MM.1S (cell line): ENCODE data around the gene AUH.

Source experiments
- DNase-seq: peaks from one replicate; pipeline ENCODE4 v3.0.0-alpha.2; 2015
- H2AFZ ChIP-seq: fragments of 300-600 bp; sonication (generic); 2 replicates; pipeline ENCODE4 v1.6.0; 2016; ENCODE audit warnings: antibody characterized with exemption, low read length
- H3F3A ChIP-seq: fragments of 300-600 bp; sonication (generic); 2 replicates; pipeline ENCODE4 v1.6.1; 2016; ENCODE audit warnings: mild to moderate bottlenecking, antibody characterized with exemption, low read length, moderate library complexity, mixed read lengths; ENCODE audit not compliant: insufficient read depth
- H3K27ac ChIP-seq: fragments of 300-600 bp; sonication (generic); 2 replicates; pipeline ENCODE4 v1.5.1; 2016; ENCODE audit warnings: mild to moderate bottlenecking, low read length
- H3K27me3 ChIP-seq: fragments of 300-600 bp; sonication (generic); replicated peaks from 2 replicates; pipeline ENCODE4 v1.6.0; 2016; ENCODE audit warnings: low read length; ENCODE audit not compliant: insufficient read depth
- H3K36me3 ChIP-seq: fragments of 300-600 bp; sonication (generic); replicated peaks from 2 replicates; pipeline ENCODE4 v1.6.1; 2016; ENCODE audit warnings: mild to moderate bottlenecking, low read length, mixed read lengths; ENCODE audit not compliant: insufficient read depth
- H3K4me1 ChIP-seq: fragments of 300-600 bp; sonication (generic); 2 replicates; pipeline ENCODE4 v1.6.1; 2016; ENCODE audit warnings: low read length, mixed read lengths
- H3K4me2 ChIP-seq: fragments of 300-600 bp; sonication (generic); 2 replicates; pipeline ENCODE4 v1.6.0; 2016; ENCODE audit warnings: low read depth, low read length
- H3K4me3 ChIP-seq: fragments of 300-600 bp; sonication (generic); 2 replicates; pipeline ENCODE4 v1.5.1; 2016; ENCODE audit warnings: low read length, mixed read lengths
- H3K79me2 ChIP-seq: fragments of 300-600 bp; sonication (generic); 2 replicates; pipeline ENCODE4 v1.6.1; 2016; ENCODE audit warnings: mixed run types, low read length, mixed read lengths
- H3K9ac ChIP-seq: fragments of 300-600 bp; sonication (generic); 2 replicates; pipeline ENCODE4 v1.6.1; 2016; ENCODE audit warnings: low read length, mixed read lengths
- H3K9me2 ChIP-seq: fragments of 300-600 bp; sonication (generic); replicated peaks from 2 replicates; pipeline ENCODE4 v1.6.1; 2016; ENCODE audit warnings: mild to moderate bottlenecking, low read length, mixed read lengths; ENCODE audit not compliant: insufficient read depth
- H3K9me3 ChIP-seq: fragments of 300-600 bp; sonication (generic); replicated peaks from 2 replicates; pipeline ENCODE4 v1.6.1; 2016; ENCODE audit warnings: mild to moderate bottlenecking, low read length, mixed read lengths; ENCODE audit not compliant: insufficient read depth
- H4K20me1 ChIP-seq: fragments of 300-600 bp; sonication (generic); 2 replicates; pipeline ENCODE4 v1.6.1; 2016; ENCODE audit warnings: mild to moderate bottlenecking, low read length, moderate library complexity, mixed read lengths; ENCODE audit not compliant: insufficient read depth
- CTCF ChIP-seq: fragments of 300-600 bp; sonication (generic); IDR thresholded peaks from 2 replicates; pipeline ENCODE4 v1.5.1; 2016; ENCODE audit warnings: antibody characterized with exemption, low read length, mixed read lengths
- EZH2 ChIP-seq: fragments of 300-600 bp; sonication (generic); optimal IDR thresholded peaks from 2 replicates; pipeline ENCODE3; 2017; ENCODE audit warnings: low read depth, mild to moderate bottlenecking, antibody characterized with exemption, low read length, mixed read lengths
- EZH2phosphoT487 ChIP-seq: fragments of 300-600 bp; sonication (generic); IDR thresholded peaks from 2 replicates; pipeline ENCODE4 v1.6.1; 2018; ENCODE audit warnings: antibody characterized with exemption, low read length

AUH gene

DNA sequence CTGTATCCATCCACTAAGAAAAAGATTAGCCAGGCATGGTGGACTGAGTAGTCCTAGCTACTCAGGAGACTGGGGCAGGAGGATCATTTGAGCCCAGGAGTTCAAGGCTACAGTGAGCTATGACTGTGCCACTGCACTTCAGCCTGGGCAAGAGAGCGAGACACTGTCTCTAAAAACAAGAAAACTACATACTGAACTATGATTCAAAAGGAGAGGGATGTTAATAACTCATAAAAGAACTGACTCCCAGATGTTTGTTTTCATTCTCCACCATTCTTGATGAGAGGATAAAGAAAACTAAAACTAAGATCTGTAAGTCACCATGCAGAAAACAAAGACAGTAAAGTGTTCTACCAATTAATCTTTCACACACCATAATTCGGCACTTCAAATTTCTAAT lies 53.5 kb downstream of the AUH start:
- Histone ChIP-seq H3K27me3 (no peaks in the 10 kb centered on the region), H3K9ac (no peak overlapping the region), H3K4me3 (no peak overlapping the region), H3K4me2 (no peak overlapping the region), H3K9me2 (no peaks in the 10 kb centered on the region), H3K27ac (no peak overlapping the region), H3K9me3 (no peaks in the 10 kb centered on the region), H3F3A (no peaks in the 10 kb centered on the region), H3K36me3 (no peaks in the 10 kb centered on the region), H3K4me1 (no peaks in the 10 kb centered on the region), H3K79me2 (peaks cover 3% of the 10 kb centered on the region; the same call in 1 of the 2 replicates), H4K20me1 (no peaks in the 10 kb centered on the region), H2AFZ (no peak overlapping the region)
- no peak for DNase-seq
- TF ChIP-seq EZH2: no peak
- no peak for TF ChIP-seq EZH2phosphoT487
- no peak for TF ChIP-seq CTCF

DNA sequence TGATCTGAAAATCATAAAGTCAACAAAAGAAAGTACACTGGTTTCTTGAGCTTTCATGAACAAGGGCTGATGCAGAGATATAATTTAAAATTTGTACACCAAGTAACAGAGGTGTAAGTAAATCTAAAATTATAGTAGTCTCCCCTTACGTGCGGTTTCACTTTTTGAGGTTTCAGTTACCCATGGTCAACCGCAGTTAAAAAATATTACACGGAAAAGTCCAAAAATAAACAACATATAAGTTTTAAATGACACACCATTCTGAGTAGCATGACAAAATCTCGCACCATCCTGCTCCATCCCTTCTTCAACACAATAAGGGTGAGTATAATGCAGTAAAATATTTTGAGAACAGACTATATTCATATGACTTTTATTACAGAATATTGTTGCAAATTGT lies 54.4 kb downstream of the AUH start:
- Histone ChIP-seq H3K9ac (no peak overlapping the region), H2AFZ (no peak overlapping the region), H4K20me1 (no peaks in the 10 kb centered on the region), H3K36me3 (no peaks in the 10 kb centered on the region), H3K79me2 (peaks cover 3% of the 10 kb centered on the region; the same call in 1 of the 2 replicates), H3K4me3 (no peak overlapping the region), H3K4me1 (no peaks in the 10 kb centered on the region; the same call in 1 of the 2 replicates), H3K27me3 (no peaks in the 10 kb centered on the region), H3K9me3 (no peaks in the 10 kb centered on the region), H3K4me2 (no peak overlapping the region), H3K27ac (no peak overlapping the region), H3K9me2 (no peaks in the 10 kb centered on the region), H3F3A (no peaks in the 10 kb centered on the region)
- no peak for DNase-seq
- no peak for TF ChIP-seq EZH2
- no peak for TF ChIP-seq EZH2phosphoT487
- TF ChIP-seq CTCF: no peak

- H3K9me2 ChIP-seq: no peaks in the 10 kb centered on the region
- H3K4me3 ChIP-seq: no peak overlapping the region
- H3F3A ChIP-seq: no peaks in the 10 kb centered on the region
- H3K36me3 ChIP-seq: no peaks in the 10 kb centered on the region
- H3K4me1 ChIP-seq: no peaks in the 10 kb centered on the region; the same call in 1 of the 2 replicates
- no peak overlapping the region for H3K4me2 ChIP-seq
- no peak for DNase-seq
- no peaks in the 10 kb centered on the region for H3K27me3 ChIP-seq
- no peak for TF ChIP-seq EZH2
- TF ChIP-seq CTCF: no peak
- TF ChIP-seq EZH2phosphoT487: no peak
- H3K79me2 ChIP-seq: no peaks in the 10 kb centered on the region; the same call in 1 of the 2 replicates
- no peak overlapping the region for H2AFZ ChIP-seq
- no peaks in the 10 kb centered on the region for H4K20me1 ChIP-seq
- no peaks in the 10 kb centered on the region for H3K9me3 ChIP-seq
- H3K27ac ChIP-seq: no peak overlapping the region
- H3K9ac ChIP-seq: no peak overlapping the region
Observed at GRCh38 chr9:91306296-91306630, 55.5 kb downstream of the AUH start.
